ENCODE results near the gene ERC1.

DNA sequence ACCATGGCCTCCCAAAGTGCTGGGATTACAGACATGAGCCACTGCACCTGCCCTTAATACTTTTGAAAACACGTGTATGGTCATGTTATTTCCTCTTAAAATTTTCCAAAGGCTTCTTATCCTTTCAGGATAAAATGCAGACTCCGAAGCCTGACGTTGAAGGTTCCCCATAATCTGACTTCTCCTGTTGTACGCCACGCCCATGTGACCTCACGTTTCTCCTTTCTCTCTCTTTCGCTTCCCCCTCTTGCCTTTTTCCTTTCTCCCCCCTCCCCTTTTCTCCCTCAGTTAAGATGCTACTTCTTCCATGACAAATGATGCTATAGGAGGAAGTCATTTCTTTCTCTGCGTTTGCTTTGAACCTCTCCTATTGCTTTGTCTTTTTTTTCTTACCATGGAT, 337.4 kb downstream of the ERC1 start:
- TF ChIP-seq CTCF (IDR thresholded peaks at IDR 0.05; ENCODE audit: insufficient read depth, low read length): no peak
- TF ChIP-seq, protein P1, sequence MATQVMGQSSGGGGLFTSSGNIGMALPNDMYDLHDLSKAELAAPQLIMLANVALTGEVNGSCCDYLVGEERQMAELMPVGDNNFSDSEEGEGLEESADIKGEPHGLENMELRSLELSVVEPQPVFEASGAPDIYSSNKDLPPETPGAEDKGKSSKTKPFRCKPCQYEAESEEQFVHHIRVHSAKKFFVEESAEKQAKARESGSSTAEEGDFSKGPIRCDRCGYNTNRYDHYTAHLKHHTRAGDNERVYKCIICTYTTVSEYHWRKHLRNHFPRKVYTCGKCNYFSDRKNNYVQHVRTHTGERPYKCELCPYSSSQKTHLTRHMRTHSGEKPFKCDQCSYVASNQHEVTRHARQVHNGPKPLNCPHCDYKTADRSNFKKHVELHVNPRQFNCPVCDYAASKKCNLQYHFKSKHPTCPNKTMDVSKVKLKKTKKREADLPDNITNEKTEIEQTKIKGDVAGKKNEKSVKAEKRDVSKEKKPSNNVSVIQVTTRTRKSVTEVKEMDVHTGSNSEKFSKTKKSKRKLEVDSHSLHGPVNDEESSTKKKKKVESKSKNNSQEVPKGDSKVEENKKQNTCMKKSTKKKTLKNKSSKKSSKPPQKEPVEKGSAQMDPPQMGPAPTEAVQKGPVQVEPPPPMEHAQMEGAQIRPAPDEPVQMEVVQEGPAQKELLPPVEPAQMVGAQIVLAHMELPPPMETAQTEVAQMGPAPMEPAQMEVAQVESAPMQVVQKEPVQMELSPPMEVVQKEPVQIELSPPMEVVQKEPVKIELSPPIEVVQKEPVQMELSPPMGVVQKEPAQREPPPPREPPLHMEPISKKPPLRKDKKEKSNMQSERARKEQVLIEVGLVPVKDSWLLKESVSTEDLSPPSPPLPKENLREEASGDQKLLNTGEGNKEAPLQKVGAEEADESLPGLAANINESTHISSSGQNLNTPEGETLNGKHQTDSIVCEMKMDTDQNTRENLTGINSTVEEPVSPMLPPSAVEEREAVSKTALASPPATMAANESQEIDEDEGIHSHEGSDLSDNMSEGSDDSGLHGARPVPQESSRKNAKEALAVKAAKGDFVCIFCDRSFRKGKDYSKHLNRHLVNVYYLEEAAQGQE (IDR thresholded peaks at IDR 0.05; ENCODE audit: insufficient replicate concordance, low read depth): no peak
